ENCODE data around the gene AS3MT. TPM values are rescaled to one million over a fixed set of nuclear protein-coding genes. Genes with fewer than 3 reads are reported as not detected.

The AS3MT gene
- total RNA-seq, 1 donor from 2014 or later: 17.1 TPM

- no peak for DNase-seq (ENCODE audit: low read depth)
- no peak for TF ChIP-seq CTCF (conservative IDR thresholded peaks at IDR 0.05; ENCODE audit: low read depth, low read length)
These were observed 45.5 kb downstream of the AS3MT start for GRCh38 chr10:102914781-102915180.

GRCh38 chr10:102916173-102916572, 46.9 kb downstream of the AS3MT start:
- no peak for DNase-seq (ENCODE audit: low read depth)
- no peak overlapping the region for H3K4me3 ChIP-seq (ENCODE audit: low read depth, low read length)
- no peak for TF ChIP-seq CTCF (conservative IDR thresholded peaks at IDR 0.05; ENCODE audit: low read depth, low read length)

More at GRCh38 chr10:102914781-102915180, 45.5 kb downstream of the AS3MT start:
- no peak overlapping the region for H3K4me3 ChIP-seq (ENCODE audit: low read depth, low read length)

GRCh38 chr10:102917314-102917961, 48.2 kb downstream of the AS3MT start:
- H3K4me3 ChIP-seq (ENCODE audit: low read depth, low read length): peak overlapping the region; percentile 93
- DNase-seq (ENCODE audit: low read depth): no peak
- peak; percentile 92 for TF ChIP-seq CTCF (conservative IDR thresholded peaks at IDR 0.05; ENCODE audit: low read depth, low read length)

- TF ChIP-seq CTCF (conservative IDR thresholded peaks at IDR 0.05; ENCODE audit: low read depth, low read length): no peak
These were observed 48.9 kb downstream of the AS3MT start, which contains the start of gene CNNM2 for GRCh38 chr10:102917962-102918816. CNNM2 (plus strand) TSS chr10:102918294; CDS start chr10:102918481, 187 bp downstream.

GRCh38 chr10:102918817-102919245, 49.6 kb downstream of the AS3MT start:
- peak overlapping the region; percentile 93 for H3K4me3 ChIP-seq (ENCODE audit: low read depth, low read length)
- TF ChIP-seq CTCF (conservative IDR thresholded peaks at IDR 0.05; ENCODE audit: low read depth, low read length): no peak
- no peak for DNase-seq (ENCODE audit: low read depth)

More at GRCh38 chr10:102917962-102918816, 48.9 kb downstream of the AS3MT start, which contains the start of gene CNNM2:
- peak within 1 kb of the TSS; percentile 93 for H3K4me3 ChIP-seq (ENCODE audit: low read depth, low read length)
- DNase-seq (ENCODE audit: low read depth): peak; percentile 91

- TF ChIP-seq CTCF (conservative IDR thresholded peaks at IDR 0.05; ENCODE audit: low read depth, low read length): no peak
- no peak for DNase-seq (ENCODE audit: low read depth)
- peak overlapping the region; percentile 93 for H3K4me3 ChIP-seq (ENCODE audit: low read depth, low read length)
These were observed 50.1 kb downstream of the AS3MT start for GRCh38 chr10:102919246-102919959.

Data from epithelial cell of proximal tubule (primary cell).